GM21723 (cell line): ENCODE data around the gene BICD2.

Experiments used
- ATAC-seq: cut with Tn5 transposase; IDR thresholded peaks from one replicate; pipeline ENCODE4 v1.9.1; 2021; ENCODE audit warnings: mild to moderate bottlenecking, moderate library complexity; ENCODE audit not compliant: unreplicated experiment

Gene BICD2

DNA sequence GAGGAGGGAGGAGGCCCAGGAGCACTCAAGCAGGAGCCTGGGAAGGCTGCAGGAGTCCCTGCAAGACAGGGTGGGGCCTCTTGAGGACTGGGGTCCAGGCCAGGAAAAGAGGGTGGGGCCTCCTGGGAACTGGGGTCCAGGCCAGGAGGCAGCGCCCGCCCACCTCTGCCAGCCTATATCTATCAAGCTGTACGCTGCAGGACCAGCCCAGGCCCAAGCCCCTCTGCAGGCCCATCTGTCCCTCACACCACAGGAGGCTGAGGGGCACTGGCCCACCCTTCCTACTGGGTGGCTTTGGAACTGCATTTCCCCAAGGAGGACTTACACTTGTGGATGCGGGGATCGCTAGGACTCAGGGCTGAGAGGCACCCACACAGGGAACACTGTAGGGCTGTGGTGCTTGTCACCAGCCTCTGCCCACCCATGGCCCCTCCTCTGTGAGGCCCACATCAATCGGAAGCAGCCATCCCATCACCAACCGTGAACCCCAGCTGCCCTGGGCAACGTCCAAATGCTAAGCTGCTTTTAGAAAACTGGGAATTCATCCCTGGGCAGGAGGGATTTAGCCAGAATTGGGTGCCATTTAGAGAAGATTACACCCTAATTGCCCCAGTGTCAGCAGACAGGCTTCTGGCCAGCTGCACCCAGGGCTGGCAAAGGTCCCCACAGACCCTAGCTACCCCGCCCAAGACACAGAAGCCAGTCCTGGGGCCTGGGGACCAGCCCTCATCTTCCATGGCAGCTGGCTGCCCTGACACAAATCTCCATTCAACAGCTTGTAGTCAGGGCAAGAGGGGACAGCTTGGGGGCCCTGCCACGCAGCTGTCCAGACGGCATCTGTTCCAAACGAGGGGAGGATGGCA, 15.3 kb downstream of the BICD2 start:
- no peak for ATAC-seq

DNA sequence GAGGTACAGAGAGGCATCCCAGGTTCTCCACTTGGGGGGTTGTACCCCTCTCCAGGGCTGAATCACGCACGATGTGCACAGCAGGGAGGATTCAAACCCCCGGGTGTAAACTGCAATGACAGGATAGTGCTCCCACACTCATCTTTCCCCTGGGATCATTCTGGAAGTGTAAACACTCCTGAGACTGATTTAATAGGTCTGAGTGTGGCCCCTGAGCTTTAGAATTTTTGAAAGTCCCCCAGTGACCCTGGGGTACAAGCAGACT, 16.5 kb downstream of the BICD2 start:
- ATAC-seq, result no peak

DNA sequence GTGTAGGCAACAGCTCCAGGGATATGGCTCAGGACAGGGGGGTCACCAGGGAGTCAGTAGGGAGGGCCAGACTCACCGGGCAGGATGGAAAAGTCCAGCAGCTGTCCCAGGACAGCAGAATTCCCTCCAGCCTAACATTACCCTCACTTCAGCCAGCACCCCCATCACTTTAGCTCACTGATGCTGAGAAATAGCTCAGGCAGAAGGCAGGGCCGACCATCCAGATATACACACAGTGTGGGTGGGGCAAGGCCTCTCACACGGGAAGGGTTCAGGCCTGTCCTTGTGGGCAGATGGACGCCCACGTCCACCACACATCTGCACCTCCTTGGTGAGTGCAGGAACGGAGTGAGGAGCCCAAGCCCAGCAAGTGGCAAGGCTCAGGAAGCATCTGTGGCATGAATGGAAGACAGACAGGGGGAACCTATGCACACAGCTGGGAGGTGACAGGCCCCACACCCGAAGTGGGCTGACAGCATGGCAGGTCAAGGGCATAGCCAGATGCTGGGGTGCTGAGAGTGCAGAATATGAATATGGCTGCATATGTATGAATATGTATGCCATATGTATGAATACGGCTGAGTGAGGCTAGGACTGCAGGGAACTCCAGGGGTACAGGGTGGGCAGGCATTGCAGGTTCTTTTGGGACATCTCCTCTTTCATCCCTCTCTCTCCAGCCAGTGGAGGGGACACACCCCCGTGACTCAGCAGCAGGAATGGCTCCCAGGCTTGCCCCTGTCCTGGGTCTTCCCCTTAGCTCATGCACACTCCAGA, 17.0 kb downstream of the BICD2 start:
- no peak for ATAC-seq

DNA sequence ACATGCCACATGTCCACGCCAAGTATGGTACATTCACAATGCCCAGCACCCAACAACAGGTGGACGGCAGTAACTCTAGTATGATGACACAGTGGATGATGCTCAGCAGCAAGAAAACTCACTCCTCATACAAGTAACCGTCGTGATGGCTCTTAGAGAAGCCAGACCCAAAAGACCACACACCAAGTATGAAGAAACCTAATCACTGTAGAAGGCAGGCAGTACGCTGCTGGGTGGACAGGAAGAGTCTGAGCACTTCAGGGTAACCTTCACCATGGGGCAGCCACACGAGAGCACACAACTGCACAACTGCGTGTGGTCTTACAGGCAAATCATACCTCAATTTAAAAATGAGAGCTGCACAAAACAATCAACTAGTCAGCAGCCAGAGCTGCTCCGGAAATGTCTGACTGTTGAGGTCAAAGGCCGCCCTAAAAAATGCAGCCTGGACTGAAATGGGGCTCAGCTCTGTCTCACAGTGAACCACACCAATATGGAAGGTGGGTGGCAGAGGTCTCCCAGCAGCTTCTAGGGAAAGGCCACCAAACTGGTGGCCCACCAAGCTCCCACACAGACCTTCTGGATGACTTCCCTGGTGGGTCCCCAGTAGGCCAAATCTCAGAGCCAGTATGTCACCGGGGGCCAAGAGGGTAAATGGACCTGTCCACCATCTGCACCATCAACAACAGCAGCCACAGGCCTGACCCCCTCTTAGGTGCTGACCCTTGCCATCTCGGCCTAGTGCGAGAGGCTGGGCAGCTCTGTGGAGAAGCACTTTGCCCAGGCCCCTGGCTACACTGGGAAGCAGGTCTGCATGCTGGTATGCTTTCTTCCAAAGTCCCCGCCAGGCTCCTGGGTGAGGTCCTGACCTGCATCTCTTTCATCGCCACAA, 17.8 kb downstream of the BICD2 start:
- no peak for ATAC-seq

DNA sequence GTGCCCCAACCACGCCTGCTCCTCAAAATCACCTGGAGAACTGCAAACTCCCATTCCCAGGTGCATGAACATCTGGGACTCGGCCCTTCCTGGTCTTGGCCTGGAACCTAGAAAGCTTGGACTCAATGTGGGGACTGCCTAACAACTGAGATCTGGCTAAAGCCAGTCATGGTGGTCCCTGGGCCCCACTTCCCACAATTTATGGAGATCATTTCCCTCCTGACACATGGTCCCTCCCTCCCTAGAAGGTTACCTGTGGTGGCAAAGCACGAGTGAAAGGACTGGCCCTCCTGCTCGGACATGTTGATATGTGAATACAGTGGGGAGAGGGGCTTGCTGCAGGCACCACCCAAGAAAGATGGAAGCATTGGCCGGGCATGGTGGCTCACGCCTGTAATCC, 18.8 kb downstream of the BICD2 start:
- ATAC-seq, result no peak

DNA sequence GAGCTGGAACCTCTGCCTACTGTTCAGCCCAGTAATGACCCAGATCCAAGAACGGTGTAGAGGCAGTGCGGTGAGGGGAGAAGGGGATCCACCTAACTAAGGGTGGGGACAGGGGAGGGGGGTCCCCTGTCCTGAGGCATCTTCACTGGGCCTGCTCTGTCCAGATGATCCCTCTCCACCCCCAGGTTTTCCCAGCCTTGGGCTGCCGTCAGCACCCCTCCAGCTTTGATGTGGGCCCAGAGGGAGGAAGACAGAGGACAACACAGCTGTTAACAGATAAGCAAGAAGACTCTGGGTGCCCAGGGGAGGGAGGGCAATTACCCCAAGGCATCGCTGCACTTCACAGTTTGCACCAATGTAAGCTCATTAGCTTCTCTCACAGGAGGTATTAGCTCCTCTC, 19.3 kb downstream of the BICD2 start:
- ATAC-seq, result no peak

DNA sequence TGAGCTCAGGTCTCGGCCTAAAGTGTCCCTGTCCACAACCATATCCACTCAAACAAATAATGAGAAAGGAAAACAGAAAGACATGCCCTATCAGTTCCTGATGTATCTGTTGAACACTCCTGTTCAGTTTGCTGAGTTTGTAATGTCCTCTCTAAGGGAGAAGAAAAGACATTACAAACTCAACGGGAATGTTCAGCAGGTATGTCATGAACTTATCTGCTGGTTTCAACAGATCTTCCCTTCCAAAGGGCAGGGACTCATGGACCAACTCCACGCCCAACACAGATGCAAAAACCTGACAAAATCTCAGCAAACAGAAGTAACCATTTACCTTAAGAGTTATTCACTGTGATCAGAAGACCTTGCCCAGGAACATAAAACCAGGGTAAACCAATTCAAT, 23.7 kb downstream of the BICD2 start:
- ATAC-seq, result no peak

DNA sequence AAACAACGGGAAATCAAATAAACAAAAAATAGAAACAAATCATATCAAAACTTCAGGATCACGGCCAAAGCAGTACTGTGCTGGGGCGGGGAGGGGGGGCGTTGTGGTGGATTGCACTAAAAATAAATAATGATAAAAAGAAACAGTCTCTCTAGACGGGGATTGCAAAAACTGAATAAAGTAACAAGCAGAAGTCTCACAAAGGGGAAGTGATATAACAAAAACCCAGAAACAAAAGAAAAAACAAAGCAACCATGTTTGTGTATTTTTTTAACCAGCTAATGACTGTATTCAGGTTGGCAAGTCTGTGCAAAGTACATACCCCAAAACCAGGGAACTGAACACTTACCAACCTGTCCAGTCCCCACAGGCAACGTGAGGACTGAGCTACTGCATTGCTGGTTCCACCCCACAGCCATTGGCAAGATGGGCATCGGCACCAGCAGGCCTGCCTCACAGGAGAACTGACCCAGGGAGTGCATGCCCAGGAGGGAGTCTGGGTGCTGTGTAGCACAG, 24.1 kb downstream of the BICD2 start:
- no peak for ATAC-seq

DNA sequence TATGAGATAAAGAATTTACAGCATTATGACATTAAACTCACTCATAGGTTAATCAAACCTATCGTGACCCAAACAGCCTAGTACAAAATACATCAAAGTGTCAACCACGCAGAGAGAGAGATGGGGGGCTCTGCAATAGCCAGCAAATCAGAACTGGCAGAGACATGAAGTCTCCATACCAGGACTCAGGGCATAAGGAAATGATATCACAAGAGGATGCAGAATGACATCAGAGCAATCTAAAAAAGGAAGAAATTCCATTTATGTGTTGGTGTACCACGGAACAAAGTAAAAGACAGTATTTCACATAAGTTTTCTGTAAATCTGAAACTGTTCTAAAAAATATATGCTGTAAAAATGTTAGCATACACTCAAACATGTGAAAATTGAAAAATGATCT, 24.6 kb downstream of the BICD2 start:
- ATAC-seq, result no peak

DNA sequence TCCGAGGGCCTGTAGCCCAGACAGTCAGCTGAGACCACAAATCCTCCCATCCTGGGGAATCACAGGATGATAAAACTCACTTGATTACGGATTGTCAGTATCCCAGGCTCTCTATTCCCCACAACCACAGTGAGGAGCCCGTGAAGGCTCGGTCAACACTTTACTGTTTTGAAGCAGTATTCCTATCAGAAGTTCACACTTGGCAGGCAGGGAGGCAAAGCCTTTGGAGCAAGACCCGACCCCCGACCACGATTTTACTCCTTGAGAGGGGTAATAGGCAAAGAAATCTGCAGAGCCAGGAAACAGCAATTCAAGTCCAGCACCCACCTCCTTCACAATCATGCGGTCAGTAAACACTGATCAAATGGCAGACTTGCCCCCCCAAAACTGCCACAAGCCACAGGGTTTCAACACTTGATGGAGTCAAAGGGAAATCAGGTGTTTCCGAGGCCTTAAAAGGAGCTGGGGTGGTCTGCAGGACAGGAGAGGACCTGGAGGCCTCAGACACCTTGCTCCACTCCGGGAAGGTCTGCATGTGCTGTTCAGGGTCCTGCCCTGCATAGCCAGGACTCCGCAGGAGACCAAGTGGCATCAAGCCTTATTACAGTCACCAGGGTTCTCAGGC, 25.2 kb downstream of the BICD2 start:
- no peak for ATAC-seq

DNA sequence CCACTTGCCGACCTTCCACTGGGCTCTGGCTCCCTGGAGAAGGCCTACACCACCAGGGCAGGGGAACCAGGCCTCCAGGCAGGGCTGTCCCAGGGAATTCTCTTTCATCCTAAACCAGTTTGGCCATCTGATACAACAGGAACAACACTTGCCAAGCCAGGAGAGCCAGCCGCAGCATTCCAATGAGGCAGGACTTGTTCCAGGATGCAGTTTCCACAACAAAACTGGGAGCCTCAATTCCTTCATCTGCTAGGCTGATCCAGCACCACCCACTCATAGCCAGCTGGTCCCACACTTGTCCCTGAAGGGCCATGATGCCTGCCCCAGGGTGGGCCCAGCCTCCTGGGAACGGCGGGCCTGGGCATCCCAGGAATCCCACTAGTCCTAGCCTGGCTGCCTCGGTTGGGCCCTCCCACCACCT, 26.0 kb downstream of the BICD2 start:
- ATAC-seq, result no peak

DNA sequence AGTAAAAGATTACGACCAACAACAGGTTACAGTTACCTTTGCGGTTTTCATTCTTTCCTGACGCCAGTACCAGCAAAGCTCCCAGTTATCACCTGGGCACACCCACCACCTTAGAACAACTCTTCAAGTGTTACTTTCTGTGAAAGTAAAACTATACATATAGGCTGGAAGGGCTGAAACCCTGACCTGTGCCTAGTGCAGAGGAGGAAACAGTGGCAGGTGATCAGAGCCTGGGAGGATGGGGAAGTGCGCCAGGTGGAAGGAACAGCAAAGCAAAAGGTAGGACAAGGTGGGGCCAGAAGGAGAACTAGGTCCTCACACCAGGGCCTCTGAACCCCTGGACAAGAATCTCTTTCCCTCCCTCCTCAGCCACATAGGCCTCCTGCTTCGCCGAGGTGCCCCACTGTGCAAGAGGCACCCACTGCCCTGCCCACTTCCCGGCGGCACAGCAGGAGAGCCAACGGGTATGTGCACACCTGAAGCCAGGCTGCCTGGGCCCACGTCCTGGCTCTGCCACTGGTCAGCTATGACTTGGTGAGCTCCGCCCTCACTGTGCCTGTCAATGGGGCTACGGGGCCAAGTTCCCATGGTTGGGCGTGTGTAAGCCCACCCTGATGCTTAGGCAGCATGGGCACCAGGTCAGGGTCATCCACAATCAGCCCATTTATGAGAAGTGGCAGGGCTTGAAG, 26.9 kb downstream of the BICD2 start:
- ATAC-seq, result no peak

DNA sequence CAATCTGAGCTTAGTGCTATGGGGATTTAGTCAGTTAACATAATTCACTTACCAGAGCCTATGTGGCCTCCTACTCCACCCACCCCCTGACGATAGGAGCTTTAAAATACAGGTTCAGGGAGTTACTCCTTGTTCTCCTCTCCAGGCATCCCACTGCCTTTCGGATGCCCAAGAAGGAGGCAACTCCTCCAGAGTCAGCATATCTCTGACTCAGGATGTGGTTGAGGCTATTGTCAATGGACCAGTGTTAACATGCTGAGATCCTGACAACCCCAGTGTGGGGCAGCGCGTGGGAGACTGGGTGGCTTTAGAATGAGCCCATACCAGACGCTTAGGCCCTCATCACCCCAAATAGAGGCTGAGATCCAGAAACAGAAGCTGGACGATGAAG, 27.4 kb downstream of the BICD2 start:
- no peak for ATAC-seq

DNA sequence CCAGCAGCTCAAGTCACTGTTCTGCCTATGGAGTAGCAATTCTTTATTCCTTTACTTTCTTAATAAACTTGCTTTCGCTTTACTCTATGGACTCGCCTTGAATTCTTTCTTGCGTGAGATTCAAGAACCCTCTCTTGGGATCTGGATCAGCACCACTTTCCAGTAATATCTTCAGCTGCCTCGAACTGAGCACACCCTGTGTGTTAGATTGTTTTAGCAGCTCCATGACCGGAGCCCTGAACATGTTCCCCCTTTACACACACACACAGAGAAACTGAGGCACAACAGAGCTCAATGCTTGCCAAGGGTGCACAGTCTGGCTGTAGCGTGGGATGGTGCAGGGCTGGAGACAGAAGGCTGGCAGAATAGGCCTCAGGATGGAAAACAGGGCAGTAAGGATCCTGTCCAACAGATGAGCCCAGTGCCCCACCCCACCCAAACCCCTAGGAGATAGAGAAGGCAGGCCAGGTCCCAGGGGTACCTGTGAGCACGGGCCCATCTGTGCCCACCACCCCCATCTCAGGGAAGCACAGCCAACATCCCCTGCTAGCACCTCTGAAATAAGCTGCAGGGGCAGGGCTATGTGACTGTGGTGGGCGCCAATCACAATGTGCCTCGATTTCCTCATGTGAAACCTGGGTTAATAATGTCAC, 27.9 kb downstream of the BICD2 start:
- ATAC-seq, result no peak

DNA sequence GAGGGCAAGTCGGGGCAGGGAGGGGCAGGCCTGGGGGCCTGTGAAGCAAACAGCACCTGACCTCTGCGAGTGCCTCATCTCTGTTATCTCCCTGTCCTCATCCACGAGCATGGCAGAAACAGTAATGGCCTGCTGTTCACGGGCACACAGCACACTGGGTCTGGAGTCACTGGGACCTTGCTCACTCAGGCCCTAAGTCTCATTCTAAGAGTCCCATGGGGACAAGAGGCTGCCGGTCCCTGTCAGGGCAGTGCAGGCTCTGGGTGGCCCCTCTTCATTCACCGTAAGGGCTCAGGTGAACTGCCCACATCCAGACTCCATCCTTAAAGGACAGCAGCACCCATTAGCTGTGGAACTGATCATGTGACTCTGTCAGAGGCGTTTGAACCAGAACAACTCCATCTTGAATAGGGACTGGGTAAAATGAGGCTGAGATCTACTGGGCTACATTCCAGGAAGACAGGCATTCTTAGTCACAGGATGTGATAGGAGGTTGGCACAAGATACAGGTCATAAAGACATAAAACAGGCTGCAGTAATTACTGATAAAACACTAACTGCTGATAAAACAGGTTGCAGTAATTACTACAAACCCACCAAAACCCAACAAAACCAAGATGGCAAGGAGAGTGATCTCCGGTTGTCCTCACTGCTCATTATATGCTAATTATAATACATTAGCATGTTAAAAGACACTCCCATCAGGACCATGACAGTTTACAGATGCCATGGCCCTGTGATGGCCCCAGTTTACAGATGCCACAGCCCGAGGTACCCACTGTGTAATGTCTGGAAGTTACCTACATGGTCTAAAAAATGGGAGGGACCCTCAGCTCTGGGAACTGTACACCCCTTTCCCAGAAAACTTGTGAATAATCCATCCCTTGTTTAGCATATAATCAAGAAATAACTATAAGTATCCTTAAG, 28.7 kb downstream of the BICD2 start:
- ATAC-seq, result no peak

DNA sequence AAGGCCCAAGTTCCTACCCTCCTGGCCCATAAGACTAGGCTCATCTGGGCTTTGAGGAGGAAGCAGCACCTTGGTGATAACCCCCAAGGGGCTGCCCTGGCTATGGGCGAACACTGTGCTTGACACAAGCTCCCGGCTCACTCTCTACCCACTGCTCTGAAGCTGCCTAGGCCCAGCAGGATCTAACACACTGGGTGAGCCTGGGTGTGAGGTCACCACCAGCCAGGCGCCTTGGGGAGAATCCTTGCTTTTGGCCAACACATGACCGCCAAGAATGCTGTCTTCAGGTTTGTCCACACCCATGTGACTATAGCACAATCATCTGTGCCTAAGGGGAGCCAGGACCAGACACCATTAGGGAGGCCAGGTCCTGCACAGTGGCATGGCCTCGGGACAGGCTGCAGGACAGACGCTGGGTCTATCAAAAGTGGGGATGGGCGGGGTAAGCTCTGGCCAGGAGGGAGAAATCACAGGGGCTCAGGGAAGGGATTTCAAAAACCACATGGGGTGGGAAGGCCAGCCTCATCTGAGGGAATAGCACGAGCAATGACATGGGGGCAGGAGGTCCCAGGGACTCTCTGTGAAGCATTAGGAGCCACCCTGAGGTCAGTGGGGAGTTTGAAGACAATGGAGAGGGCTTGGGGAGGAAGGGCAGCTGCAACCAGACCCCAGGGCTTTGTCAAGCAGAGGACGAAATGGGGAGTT, 29.6 kb downstream of the BICD2 start:
- ATAC-seq, result no peak

DNA sequence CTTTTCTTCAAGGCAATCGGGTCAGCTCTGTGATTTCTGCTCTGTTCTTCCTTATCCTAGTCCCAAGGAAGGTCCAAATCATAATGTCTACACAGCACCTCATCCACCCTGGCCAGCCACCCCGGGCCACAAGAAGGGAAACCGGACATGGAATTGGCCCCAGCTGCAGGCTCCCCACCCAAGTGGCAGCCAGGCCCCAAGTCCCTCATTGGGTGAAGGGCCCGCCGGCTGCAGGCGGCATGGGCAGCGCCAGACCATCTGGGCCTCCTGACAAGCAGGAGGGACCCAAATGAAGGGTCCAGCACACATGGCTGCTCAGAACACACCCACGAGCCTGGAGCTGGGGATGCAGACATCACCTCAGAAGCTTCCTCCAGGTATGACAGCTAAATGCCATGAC, 33.7 kb downstream of the BICD2 start:
- ATAC-seq, result no peak

DNA sequence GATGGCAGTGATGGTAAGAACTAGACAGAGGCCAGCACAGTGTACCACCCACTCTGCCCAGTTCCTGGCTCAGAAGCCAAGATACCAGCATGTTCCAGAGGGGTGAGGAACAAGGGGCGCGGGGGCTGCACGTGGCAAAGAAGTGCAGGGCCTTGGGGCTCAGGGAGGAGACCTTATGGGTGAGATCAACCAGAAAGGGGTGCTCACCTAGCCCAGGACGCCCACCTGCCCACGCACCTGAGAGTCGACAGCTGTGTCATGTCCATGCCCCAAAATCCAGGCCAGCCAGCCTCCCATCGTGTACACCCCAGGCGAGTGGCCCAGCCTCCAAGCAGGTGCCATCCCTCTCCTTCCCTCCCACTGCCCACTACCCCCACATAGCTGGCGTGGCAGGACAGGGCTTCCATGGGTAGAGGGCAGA, 34.9 kb downstream of the BICD2 start:
- ATAC-seq, result no peak
